Omental fat pad (tissue), 4 donors: Measurements from ENCODE around the gene NEFH. TPM values are rescaled to one million over a fixed set of nuclear protein-coding genes. Genes with fewer than 3 reads are reported as not detected.

Source experiments
- ATAC-seq: fragments of 150-250 bp; one replicate; pipeline ENCODE4 v1.9.1; 2016; ENCODE audit warnings: mild to moderate bottlenecking, moderate library complexity; ENCODE audit not compliant: low FRiP score
- DNase-seq: peaks from one replicate; pipeline ENCODE4 v3.0.0-alpha.2; 2019; ENCODE audit warnings: low spot score
- CTCF ChIP-seq, 3 donors: fragments of 450-650 bp; IDR thresholded peaks; one replicate each; pipeline ENCODE4 v1.5.1; 2016 to 2017; ENCODE audit warnings: antibody characterized with exemption in 3 of 3, mild to moderate bottlenecking in 3 of 3, moderate library complexity in 2 of 3
- total RNA-seq, 4 donors: library from RNA; depleted of rRNA; stranded (reverse); fragments of >200 nt; gene quantifications; one replicate each; pipeline ENCODE4 v1.1.0, GENCODE V29; 2016

NEFH gene
- total RNA-seq, 4 donors from 2014 or later, result 0.32 to 1.4 (median 0.42) TPM

GRCh38 chr22:29443452-29443851 lies 36.6 kb upstream of the NEFH start:
- ATAC-seq, result no peak
- no peak for DNase-seq
- TF ChIP-seq CTCF (IDR thresholded peaks at IDR 0.05), result no peak

- ATAC-seq (no peak), DNase-seq (no peak)
- no peak for TF ChIP-seq CTCF (IDR thresholded peaks at IDR 0.05)
Measured at GRCh38 chr22:29443861-29444792, 35.9 kb upstream of the NEFH start.

- no peak for TF ChIP-seq CTCF (IDR thresholded peaks at IDR 0.05)
- DNase-seq (no peak), ATAC-seq (no peak)
Measured at GRCh38 chr22:29445508-29445907, 34.5 kb upstream of the NEFH start.

GRCh38 chr22:29447906-29448305 lies 32.1 kb upstream of the NEFH start:
- DNase-seq (no peak), ATAC-seq (no peak)
- no peak for TF ChIP-seq CTCF (IDR thresholded peaks at IDR 0.05)

- DNase-seq, result no peak
- TF ChIP-seq CTCF (IDR thresholded peaks at IDR 0.05), result no peak
- no peak for ATAC-seq
Measured at GRCh38 chr22:29449296-29449875, 30.6 kb upstream of the NEFH start.

GRCh38 chr22:29450222-29450621 lies 29.8 kb upstream of the NEFH start:
- DNase-seq, result no peak
- no peak for TF ChIP-seq CTCF (IDR thresholded peaks at IDR 0.05)

GRCh38 chr22:29451863-29452262 lies 28.2 kb upstream of the NEFH start:
- ATAC-seq (no peak), DNase-seq (no peak)
- TF ChIP-seq CTCF (IDR thresholded peaks at IDR 0.05), result no peak

More at GRCh38 chr22:29450222-29450621, 29.8 kb upstream of the NEFH start:
- no peak for ATAC-seq
